AG09309 (cell line): ENCODE data around the gene ROBO4.
A peak's percentile ranks its signal among the peaks of the same experiment; 100 is the strongest.

ENCODE experiments used
- DNase-seq: peaks from one replicate; pipeline ENCODE4 v3.0.0-alpha.2; 2010; ENCODE audit warnings: low read depth
- H3K4me3 ChIP-seq: 2 replicates; pipeline ENCODE4 v1.5.1; 2011; ENCODE audit warnings: mild to moderate bottlenecking, low read depth, low read length, moderate library complexity; ENCODE audit not compliant: control insufficient read depth
- TF ChIP-seq, protein P1 (sequence below): IDR thresholded peaks from 2 replicates; pipeline ENCODE4 v1.5.1; 2011; ENCODE audit warnings: mild to moderate bottlenecking, low read depth, low read length, inconsistent platforms; ENCODE audit not compliant: insufficient read depth, control insufficient read depth; ENCODE audit errors: missing control alignments

Gene ROBO4

GRCh38 chr11:124875943-124876817 is 21.5 kb downstream of the ROBO4 start:
- H3K4me3 ChIP-seq, result peak overlapping the region; percentile 56
- DNase-seq, result peak; percentile 49
- TF ChIP-seq, protein P1, sequence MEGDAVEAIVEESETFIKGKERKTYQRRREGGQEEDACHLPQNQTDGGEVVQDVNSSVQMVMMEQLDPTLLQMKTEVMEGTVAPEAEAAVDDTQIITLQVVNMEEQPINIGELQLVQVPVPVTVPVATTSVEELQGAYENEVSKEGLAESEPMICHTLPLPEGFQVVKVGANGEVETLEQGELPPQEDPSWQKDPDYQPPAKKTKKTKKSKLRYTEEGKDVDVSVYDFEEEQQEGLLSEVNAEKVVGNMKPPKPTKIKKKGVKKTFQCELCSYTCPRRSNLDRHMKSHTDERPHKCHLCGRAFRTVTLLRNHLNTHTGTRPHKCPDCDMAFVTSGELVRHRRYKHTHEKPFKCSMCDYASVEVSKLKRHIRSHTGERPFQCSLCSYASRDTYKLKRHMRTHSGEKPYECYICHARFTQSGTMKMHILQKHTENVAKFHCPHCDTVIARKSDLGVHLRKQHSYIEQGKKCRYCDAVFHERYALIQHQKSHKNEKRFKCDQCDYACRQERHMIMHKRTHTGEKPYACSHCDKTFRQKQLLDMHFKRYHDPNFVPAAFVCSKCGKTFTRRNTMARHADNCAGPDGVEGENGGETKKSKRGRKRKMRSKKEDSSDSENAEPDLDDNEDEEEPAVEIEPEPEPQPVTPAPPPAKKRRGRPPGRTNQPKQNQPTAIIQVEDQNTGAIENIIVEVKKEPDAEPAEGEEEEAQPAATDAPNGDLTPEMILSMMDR, result peak; percentile 61

DNA sequence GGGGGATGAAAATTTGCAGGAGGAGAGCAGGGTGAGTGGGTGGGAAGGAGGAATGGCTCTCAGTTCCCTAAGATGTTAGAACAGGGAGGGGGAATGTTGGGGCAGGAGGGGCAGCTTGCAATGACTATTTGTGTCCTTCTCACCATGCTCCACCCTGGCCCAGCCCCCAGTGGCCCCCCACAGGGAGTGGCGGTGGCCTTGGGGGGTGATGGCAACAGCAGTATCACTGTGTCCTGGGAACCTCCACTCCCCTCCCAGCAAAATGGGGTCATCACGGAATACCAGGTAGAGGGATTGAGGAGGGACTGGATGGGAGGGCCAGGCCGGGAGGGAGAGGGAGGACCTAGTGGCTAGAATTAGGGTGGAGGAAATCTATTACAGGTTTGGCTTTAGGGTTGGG is 22.3 kb downstream of the ROBO4 start:
- no peak for DNase-seq
- peak overlapping the region; percentile 56 for H3K4me3 ChIP-seq
- TF ChIP-seq, protein P1, result no peak

GRCh38 chr11:124874571-124875255 is 23.0 kb downstream of the ROBO4 start:
- TF ChIP-seq, protein P1, result no peak
- no peak for DNase-seq
- H3K4me3 ChIP-seq, result no peak overlapping the region

DNA sequence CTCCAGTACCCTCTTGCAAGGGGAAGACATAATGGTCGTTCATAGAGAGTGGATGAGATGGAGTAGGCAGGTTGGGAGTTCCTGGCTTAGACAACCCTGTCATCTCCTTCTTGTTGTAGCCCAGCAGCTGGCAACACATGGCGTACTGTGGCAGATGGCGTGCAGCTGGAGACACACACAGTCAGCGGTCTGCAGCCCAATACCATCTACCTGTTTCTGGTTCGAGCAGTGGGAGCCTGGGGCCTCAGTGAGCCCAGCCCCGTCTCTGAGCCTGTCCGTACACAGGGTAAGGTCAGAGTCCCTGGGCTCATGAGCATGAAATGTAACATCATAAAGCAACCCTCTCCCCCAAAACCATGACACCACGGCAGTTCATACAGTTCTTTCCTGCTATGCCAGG is 23.7 kb downstream of the ROBO4 start:
- DNase-seq, result no peak
- TF ChIP-seq, protein P1, result no peak
- H3K4me3 ChIP-seq, result no peak overlapping the region

DNA sequence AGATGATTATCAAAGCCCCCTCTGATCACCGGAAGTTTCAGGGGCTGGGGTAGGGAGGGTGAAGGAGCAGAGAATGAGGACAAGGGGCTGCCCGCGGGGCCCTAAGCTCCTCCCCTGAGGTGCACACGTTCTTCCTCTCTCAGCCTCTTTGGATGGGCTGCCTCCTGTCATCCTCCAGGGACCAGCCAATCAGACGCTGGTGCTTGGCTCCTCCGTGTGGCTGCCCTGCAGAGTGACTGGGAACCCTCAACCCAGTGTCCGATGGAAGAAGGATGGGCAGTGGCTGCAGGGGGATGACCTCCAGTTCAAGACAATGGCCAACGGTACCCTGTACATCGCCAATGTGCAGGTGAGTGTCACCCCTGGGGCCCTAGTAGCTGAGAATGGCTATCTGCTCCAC is 24.9 kb downstream of the ROBO4 start:
- H3K4me3 ChIP-seq, result no peak overlapping the region

GRCh38 chr11:124872280-124872679 is 25.4 kb downstream of the ROBO4 start:
- TF ChIP-seq, protein P1, result no peak
- no peak for DNase-seq
- no peak overlapping the region for H3K4me3 ChIP-seq

More for the DNA sequence above, 24.9 kb downstream of the ROBO4 start:
- TF ChIP-seq, protein P1, result no peak
- no peak for DNase-seq
